Dedifferentiated amniotic fluid mesenchymal stem cell (primary cell): ENCODE results near the gene MRNIP.
"Not testable (repeated sequence)": the region's sequence is repeated elsewhere in the genome, so short reads cannot be mapped to it uniquely, and the experiment has no call there.

ENCODE experiments used
- DNase-seq: peaks from one replicate; pipeline ENCODE4 v3.0.0-alpha.2; 2016; ENCODE audit errors: extremely low spot score

Gene MRNIP

GRCh38 chr5:179872055-179872827 is 13.6 kb upstream of the MRNIP start:
- DNase-seq = no peak

DNA sequence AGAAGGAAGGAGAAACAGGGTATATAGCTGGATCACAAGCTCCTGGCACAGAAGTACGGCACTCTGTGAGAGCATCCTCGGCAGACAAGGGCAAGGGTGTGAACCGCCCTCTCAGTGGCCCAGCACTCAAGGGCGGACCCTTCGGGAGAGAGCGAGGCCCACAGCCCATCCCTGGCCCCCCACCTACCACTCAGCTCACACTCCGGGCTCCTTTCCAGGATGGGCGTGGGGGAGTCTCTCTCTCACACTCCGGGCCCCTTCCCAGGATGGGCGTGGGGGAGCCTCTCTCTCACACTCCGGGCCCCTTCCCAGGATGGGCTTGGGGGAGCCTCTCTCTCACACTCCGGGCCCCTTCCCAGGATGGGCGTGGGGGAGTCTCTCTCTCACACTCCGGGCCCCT is 12.9 kb upstream of the MRNIP start:
- DNase-seq = not testable (repeated sequence)

DNA sequence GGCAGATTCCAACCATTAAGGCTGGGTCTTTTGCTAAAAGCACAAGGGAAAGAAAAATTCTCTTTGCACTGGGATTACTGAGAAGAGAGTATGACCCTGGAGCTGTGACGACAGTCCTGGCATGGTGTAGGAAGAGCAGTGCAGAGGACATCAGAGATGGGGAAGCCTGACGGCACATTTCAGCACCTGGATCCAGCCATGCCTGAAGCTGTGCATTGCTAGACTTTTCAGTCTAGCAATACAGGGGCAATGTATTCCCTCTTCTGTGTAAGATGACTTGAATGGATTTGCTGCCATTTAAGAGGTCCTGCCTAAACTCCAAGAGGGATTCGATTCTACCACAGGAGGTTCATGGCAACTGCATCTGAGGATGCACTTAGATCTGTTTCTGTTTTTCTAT is 12.3 kb upstream of the MRNIP start:
- DNase-seq = no peak

DNA sequence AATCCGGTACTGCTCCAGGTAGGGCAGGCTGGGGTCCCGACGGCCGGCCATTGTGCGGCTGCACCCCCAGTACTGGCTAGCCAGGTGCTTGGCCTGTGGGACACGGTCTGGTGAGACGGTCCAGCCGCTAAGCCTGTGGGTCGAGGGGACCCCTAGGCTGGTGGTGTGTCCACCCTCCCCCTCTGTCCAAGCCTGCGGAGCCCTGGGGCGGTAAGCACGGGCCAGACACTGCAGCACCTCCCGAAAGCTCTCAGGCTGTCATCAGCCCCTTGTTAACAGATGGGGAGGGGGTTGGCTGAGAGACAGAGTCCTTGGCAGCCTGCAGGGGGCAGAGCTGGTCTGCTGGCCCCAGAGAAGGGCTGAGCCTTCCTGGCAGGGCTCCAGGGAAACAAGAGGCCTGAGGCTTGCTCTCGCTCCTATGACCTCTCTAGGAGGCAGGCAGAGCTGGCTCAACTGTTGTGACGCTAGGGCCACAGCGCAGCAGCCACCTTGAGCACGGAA is 11.8 kb upstream of the MRNIP start:
- DNase-seq = no peak

DNA sequence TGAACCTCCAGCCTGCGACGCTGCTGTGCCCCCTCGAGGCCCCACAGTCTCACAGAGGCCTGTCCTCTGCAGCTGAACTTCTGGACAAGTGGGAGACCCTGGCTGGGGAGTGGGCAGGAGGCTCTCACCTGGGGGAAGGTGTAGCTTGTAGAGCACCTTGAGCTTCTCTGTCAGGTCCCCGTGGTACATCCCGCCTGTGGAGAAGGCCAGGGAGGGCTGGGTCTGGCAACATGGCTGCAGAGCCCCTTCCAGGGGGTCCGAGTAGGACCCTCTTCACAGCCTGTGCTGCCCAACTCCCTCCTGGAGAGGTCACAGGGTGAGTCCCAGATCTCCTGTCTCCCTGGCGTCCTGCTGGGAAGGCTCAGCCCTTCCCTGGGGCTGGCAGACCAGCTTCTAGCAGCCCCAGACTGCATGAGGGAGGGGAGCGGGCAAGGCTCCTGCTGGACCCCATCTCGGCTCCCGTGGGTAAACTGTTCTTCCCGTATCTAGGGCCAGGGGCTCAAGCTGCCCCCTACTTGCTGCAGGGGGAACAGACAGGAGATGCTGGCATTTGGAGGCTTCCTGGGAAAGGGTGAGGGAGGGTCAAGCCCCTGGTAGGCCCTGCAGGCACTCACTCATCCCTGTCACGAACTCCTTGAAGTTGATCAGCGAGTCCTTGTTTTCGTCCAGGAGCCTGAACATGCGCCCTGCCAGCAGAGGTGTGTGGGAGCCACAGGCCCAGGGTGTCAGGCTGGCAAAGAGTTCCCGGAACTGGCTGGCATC is 11.2 kb upstream of the MRNIP start:
- DNase-seq = no peak

DNA sequence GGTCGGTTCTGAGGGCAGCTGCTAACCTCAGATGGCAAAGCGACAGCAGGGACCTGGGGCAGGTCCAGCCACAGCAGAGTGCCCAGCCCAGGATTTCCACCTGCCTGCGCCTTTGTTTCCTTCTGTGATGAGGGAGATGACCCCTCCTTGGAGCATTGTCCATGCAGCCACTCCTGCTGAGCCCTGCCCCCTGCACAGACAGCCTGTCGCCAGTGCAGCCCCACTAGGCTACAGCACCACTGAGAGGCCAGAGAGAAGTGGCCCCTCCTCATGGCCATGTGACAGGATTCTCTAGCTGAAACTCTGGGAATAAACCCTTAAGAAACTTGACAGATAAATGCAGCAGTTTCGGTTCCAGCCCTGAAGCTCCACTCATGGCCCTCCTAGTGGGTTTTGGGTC is 10.5 kb upstream of the MRNIP start:
- DNase-seq = no peak

- no peak for DNase-seq
Observed at GRCh38 chr5:179868541-179868940, 9.9 kb upstream of the MRNIP start.

DNA sequence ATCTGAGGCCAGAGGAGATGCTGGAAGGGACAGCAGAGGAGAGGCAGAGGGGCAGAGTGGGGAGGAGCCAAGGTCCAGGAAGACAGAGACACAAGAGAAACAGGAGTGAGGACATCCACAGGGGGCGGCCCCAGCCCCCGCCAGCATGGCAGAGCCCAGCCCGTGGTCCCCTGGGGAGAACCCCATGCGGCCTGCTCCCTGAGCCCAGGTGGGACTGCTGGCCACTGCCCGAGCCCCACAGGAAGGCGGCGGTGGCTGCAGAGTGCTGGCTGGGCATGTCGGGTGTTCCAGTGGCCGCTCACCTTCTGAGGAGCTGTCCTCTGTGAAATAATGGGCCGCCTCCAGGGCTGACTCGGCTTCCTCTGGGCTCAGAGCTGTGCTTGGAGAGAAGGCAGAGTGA is 8.9 kb upstream of the MRNIP start:
- no peak for DNase-seq

DNA sequence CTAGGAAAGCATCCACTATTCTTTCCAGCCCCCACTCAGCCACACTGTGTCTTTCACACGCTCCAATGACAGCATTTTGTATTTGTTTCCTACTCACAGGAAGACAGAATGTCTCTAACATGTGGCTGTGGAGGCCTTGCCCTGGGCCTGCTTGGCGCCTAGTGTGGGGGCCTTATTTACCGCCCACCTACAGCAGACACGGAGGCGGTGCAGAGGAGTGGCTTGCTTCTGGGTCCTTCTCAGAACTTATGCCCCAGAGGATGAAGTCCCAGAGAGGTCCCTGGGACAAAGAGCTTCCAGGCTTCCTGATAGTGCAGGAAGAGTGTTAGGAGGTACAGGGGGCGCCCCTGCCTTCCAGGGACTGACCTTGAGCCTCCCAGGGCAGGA is 8.5 kb upstream of the MRNIP start:
- DNase-seq = no peak

DNA sequence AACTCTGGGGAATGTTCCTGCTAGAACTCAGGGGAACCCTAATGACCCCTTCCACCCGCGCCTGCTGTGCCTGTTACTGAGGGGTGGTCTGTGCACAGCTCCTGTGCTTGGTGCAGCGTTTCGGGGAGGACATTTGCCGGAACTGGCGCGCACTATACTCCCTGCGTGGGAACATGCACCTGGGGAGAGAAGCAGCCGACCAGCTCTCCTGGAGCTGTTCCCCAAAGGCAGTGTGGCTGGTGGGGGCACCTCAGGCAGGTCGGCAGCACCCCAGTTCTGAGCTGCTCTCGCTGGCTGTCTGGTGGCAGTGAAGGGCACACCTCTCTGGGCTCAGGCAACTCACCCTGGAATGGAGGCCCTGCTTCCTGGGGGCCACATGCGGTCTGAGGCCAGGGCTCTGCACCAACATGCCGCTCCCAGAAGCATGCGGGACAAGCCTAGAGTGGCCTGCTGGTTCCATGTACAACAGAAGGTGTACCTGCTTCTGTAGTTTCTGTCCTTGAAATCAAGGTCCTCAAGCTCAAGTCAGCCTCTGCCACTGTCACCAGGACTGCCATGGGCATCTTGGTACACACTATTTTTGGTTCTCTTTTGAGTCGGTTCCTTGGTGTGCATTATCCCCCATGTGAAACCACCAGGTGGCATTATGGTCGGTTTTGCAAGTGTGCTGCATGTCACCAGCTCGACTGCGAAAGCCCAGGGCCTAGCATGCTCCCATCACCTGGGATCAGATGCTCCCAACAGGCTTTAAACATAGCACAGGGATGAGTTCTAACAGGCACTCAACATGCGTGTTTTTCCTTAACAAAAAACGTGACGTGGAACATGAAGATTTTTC is 7.8 kb upstream of the MRNIP start:
- no peak for DNase-seq

GRCh38 chr5:179865491-179866240 is 7.0 kb upstream of the MRNIP start:
- DNase-seq = no peak

- DNase-seq = no peak
Observed at GRCh38 chr5:179864686-179865085, 6.1 kb upstream of the MRNIP start.

DNA sequence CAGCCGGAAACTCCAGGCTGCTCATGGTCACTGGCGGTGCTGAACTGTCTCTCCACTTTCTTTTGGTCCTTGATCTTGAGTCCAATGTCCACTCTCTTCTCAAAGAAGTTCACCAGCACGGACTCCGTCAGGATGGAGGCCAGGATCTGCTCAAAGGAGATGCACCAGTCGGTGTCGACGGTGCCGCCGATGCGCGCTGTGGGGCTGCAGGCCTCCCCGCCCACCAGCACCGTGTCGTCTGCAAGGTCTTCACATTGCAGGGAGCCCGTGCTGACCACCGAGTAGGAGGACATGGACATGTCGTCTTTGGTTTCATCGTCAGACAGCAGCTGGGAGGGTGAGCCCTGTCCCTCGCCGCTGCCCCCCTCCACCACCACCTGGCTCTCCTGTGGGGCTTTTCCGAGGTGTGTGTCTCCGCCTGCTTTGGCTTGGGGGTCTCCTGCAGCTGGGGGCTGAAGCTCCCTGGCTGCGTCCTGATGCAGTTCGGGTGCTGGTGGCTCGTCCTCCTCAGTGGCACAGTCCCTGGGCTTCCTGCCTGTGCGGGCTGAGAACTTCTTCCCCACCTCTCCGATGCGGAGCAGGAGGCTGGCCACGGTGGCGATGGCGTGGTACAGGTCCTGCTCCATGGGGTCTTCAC is 5.0 kb upstream of the MRNIP start:
- DNase-seq = no peak

- DNase-seq = no peak
Observed at GRCh38 chr5:179862891-179863290, 4.3 kb upstream of the MRNIP start.

GRCh38 chr5:179862296-179862695 is 3.7 kb upstream of the MRNIP start:
- DNase-seq = no peak

- no peak for DNase-seq
Observed at GRCh38 chr5:179860301-179860700, 1.7 kb upstream of the MRNIP start.

- DNase-seq = no peak
Observed at GRCh38 chr5:179858241-179858585, 404 bp downstream of the MRNIP start.

DNA sequence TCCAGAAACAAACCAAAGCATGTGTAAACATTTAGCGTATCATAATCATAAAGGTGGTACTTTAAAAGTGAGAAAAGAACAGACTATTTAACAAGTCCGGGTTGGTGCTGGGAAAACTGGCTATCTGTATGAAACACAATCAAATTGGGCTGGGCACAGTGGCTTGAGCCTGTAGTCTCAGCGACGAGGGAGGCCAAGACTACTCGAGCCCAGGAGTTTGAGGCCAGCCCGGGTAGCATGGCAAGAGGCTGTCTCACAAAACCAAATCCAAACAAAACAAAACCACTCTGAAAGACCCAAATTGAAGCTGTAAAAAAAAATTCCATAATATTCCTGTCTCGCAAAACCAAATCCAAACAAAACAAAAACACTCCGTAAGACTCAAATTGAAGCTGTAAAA is 4.3 kb downstream of the MRNIP start:
- DNase-seq = no peak

- no peak for DNase-seq
Observed at GRCh38 chr5:179852993-179853547, 5.5 kb downstream of the MRNIP start.

DNA sequence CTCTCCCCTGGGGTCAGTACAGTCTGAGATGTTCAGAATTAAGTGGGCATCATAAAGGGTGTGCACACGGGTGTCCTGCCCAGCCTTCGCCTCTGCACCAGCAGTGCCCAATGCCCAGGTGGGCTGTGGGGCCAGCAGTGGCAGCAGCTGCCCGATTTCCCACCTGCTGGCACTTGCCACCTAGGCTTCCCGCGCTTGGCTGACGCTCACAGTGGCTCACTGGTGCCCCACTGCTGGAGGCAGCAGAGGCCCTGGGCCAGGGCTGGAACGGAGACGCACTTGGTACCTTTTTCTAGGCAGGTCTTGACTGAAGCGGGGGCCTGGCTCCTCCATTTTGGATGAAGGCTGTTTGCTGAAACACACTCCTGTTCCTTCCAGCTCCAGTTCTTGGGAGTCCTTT is 17.0 kb downstream of the MRNIP start:
- no peak for DNase-seq

- DNase-seq = no peak
Observed at GRCh38 chr5:179840766-179841165, 17.9 kb downstream of the MRNIP start.
